ENCODE results near the gene TNNC2. TPM values are rescaled to one million over a fixed set of nuclear protein-coding genes. Genes with fewer than 3 reads are reported as not detected.

The TNNC2 gene
- total and polyA plus RNA-seq, 9 donors, result 1.5 to 3.7 (median 3.4) TPM; not detected in 1

- Histone ChIP-seq H3K4me1 (ENCODE audit: insufficient read depth) (peaks cover 12% of the 10 kb centered on the region), H3K27me3 (no peaks in the 10 kb centered on the region), H3K9me3 (no peaks in the 10 kb centered on the region), H3K4me3 (no peak overlapping the region), H3K27ac (no peak overlapping the region), H3K36me3 (no peaks in the 10 kb centered on the region)
- intact Hi-C loops (cut with DNase I), result loop anchor here in 1 of 4 donors (5.0 kb wide), 1 partner anchor 47 kb away; the partner anchor contains the start of gene SPATA25
- WGBS, 3 donors, result 82 to 86% (median 84%) methylated on average over 18 to 25 of the region's 25 CpGs
- DNase-seq, result peak in 1 of 5 donors; percentile 47
- TF ChIP-seq POLR2A (IDR thresholded peaks at IDR 0.05), result no peak
- no peak for TF ChIP-seq EP300 (IDR thresholded peaks at IDR 0.05)
- TF ChIP-seq, protein P1, sequence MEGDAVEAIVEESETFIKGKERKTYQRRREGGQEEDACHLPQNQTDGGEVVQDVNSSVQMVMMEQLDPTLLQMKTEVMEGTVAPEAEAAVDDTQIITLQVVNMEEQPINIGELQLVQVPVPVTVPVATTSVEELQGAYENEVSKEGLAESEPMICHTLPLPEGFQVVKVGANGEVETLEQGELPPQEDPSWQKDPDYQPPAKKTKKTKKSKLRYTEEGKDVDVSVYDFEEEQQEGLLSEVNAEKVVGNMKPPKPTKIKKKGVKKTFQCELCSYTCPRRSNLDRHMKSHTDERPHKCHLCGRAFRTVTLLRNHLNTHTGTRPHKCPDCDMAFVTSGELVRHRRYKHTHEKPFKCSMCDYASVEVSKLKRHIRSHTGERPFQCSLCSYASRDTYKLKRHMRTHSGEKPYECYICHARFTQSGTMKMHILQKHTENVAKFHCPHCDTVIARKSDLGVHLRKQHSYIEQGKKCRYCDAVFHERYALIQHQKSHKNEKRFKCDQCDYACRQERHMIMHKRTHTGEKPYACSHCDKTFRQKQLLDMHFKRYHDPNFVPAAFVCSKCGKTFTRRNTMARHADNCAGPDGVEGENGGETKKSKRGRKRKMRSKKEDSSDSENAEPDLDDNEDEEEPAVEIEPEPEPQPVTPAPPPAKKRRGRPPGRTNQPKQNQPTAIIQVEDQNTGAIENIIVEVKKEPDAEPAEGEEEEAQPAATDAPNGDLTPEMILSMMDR (IDR thresholded peaks at IDR 0.05), result no peak
Observed at GRCh38 chr20:45840700-45841198, 13.6 kb upstream of the TNNC2 start.

DNA sequence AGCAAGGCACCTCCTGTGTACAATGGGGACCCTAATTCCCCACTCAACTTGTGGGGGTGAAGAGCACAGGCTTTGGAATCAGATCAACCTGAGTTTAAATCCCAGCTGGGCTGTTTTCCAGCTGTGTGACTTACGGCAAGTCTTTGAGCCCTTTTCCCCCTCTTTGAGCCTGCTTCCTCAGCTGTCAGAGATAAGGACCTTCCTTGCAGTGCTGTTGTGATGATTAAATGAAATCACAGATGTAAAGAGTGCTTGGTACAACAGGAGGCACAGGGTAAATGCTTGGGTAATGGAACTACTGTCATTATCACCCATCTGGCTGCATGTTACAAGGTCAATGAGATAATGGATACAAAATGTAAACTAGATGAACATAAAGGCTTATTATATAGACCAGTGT is 9.7 kb upstream of the TNNC2 start:
- intact Hi-C loops (cut with DNase I), result loop anchor here in 1 of 4 donors (1.0 kb wide), 1 partner anchor 97 kb away; the partner anchor contains the start of gene PCIF1
- no peaks in the 10 kb centered on the region for H3K36me3 ChIP-seq
- no peak overlapping the region for H3K4me3 ChIP-seq
- H3K4me1 ChIP-seq (ENCODE audit: insufficient read depth), result peaks cover 23% of the 10 kb centered on the region
- no peaks in the 10 kb centered on the region for H3K27me3 ChIP-seq
- no peak overlapping the region for H3K27ac ChIP-seq
- H3K9me3 ChIP-seq, result no peaks in the 10 kb centered on the region
- TF ChIP-seq POLR2A (IDR thresholded peaks at IDR 0.05) (no peak), EP300 (IDR thresholded peaks at IDR 0.05) (no peak)
- TF ChIP-seq, protein P1 (IDR thresholded peaks at IDR 0.05), result no peak
- WGBS, 3 donors, result 5 to 14% (median 9%) methylated on average over 1 of the region's 1 CpG
- no peak for DNase-seq

- Histone ChIP-seq H3K4me1 (ENCODE audit: insufficient read depth) (peaks cover 22% of the 10 kb centered on the region), H3K9me3 (no peaks in the 10 kb centered on the region), H3K36me3 (no peaks in the 10 kb centered on the region), H3K27ac (peak overlapping the region in 1 of 2 donors; percentile 97), H3K4me3 (peak overlapping the region; percentile 66), H3K27me3 (no peaks in the 10 kb centered on the region)
- WGBS, 3 donors, result 60 to 64% (median 62%) methylated on average over 5 of the region's 5 CpGs
- TF ChIP-seq, protein P1 (IDR thresholded peaks at IDR 0.05), result no peak
- TF ChIP-seq EP300 (IDR thresholded peaks at IDR 0.05), result no peak
- no peak for TF ChIP-seq POLR2A (IDR thresholded peaks at IDR 0.05)
- DNase-seq, result peak in 1 of 5 donors; percentile 63
- intact Hi-C loops (cut with DNase I), result loop anchor here in 1 of 4 donors (1.0 kb wide), 1 partner anchor 98 kb away; the partner anchor contains the start of gene PCIF1
Observed at GRCh38 chr20:45835825-45836224, 8.7 kb upstream of the TNNC2 start.

DNA sequence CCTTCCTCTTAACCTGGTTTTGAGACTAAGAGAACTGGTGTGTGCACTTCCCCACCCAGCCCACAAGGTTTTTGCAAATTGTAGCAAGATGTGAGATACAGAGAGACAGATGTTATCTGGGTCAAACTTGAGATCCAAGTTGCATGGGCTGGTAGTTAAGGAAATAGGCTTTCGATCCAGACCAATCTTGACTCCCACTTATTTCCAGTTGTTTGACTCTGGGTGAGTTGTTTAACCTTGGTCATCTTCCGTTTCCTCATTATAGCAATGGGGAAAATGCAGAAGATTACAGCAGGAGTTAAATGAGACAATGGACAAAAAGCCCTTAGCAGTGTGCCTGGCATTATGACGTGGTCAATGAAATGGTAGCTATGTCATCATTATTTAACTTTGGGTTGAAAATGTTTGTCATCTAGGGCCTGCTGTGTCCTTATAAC is 8.2 kb upstream of the TNNC2 start:
- H3K4me1 ChIP-seq (ENCODE audit: insufficient read depth), result peaks cover 22% of the 10 kb centered on the region
- no peaks in the 10 kb centered on the region for H3K27me3 ChIP-seq
- no peaks in the 10 kb centered on the region for H3K9me3 ChIP-seq
- TF ChIP-seq POLR2A (IDR thresholded peaks at IDR 0.05) (no peak), EP300 (IDR thresholded peaks at IDR 0.05) (no peak)
- TF ChIP-seq, protein P1 (IDR thresholded peaks at IDR 0.05), result no peak
- H3K4me3 ChIP-seq, result peak overlapping the region; percentile 66
- intact Hi-C loops (cut with DNase I), result no loop called here
- 29 to 38% (median 32%) methylated on average over 3 of the region's 3 CpGs for WGBS, 3 donors
- DNase-seq, result no peak
- H3K27ac ChIP-seq, result peak overlapping the region in 1 of 2 donors; percentile 97
- no peaks in the 10 kb centered on the region for H3K36me3 ChIP-seq
